GM12874 (cell line): ENCODE results near the gene HCFC1R1.

ENCODE experiments used
- CTCF ChIP-seq: IDR thresholded peaks from 2 replicates; pipeline ENCODE4 v1.5.1; 2011; ENCODE audit warnings: low read depth, mild to moderate bottlenecking, control low read depth, low read length, moderate library complexity; ENCODE audit not compliant: insufficient read depth

Gene HCFC1R1

DNA sequence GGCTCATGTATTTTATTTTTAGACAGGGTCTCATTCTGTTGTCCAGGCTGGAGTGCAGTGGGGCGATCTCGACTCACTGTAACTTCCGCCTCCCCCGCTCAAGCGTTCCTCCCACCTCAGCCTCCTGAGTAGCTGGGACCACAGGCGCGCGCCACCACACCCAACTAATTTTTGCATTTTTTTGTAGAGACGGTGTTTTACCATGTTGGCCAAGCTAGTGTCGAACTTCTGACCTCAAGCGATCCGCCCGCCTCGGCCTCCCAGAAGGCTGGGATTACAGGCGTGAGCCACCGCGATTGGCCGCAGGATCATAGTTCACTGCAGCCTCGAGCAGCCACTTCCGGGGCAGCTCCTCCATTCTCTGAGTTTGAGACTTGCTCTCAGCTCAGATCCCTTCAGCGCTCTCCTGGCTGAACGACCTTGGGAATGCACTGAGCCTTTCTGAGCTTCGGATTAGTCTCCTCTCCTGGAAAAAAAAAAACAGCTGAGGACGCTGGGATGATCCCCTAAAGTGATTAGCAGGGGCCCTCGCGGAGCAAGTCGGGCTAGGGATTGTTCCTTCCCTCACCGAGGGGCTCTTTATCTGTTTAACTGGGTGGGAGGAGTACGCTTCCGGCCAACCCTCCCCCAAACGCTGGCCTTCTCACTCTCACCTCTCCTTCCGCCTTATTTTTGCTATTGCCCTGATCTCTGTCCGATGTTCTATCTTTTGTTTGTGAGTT is 42.4 kb downstream of the HCFC1R1 start:
- TF ChIP-seq CTCF = no peak

DNA sequence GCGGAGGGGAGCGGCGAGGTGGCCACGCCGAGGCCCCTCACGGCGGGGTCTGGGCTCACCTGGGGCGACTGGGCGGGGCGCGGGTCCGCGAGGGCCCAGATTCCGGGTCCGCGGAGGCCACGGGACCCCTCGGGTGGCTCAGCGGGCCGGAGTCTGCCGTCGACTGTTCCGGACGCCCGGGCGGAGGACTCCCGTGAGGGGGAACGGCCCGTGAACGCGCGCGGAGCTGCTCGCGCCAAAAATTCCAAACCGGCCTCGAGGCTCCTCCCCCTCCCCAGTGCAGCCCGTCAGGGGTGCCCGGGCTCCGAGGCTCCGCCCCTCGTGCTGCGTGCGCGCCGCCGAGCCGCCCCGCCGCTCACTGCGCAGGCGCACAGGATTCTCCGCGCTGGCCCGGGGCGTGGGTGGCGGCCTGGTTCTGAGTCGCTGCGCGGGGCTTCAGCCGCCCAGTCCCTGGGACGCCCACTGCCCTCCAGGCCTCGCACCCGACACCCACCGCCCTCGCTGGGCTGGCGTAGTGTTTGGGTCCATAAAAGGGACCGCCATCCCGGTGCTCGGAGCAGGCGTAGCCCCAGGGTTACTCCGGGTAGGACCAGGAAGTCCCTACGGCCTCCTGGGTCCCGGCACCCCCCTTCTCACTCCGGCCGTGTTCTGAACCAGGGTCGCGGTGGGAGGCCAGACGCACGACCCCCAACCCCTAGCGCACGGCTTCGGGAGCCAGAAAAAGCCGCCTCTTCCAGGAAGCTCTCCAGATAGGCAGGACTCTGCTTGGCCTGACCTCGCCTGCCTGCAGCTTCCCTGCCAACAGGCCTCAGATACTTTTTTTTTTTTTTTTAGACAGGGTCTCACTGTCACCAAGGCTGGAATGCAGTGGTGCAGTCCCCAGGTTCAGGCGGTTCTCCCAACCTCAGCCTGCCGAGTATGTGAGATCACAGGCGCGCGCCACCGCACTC is 43.2 kb downstream of the HCFC1R1 start, which contains the start of gene PKMYT1:
Gene PKMYT1, minus strand, starts transcription at position 220 of the 950 bp plus-strand sequence. CDS start 789 bp downstream, outside the sequence.
- no peak for TF ChIP-seq CTCF

GRCh38 chr16:2979669-2980226 is 44.0 kb downstream of the HCFC1R1 start:
- TF ChIP-seq CTCF = no peak

DNA sequence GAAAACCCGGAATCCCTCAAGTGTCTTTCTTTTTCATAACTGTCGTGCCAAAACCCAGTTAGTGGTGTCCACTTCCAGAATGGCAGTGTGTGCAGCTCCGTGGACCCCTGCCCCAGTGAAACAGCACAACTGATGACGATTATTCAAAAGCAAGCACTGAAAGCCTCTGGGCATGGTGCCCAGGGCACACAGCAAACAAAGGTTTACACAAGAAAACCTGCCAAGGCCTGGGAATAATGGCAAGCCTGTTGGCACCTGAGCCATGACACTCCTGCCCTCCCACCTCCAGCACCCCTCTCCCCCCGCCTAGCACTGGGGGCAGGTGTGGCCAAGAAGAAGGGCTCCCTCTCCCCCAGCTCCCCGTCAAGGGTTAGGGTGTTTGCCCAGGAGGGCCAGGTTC is 46.3 kb downstream of the HCFC1R1 start:
- TF ChIP-seq CTCF = no peak

- no peak for TF ChIP-seq CTCF
Measured at GRCh38 chr16:2976673-2977072, 47.1 kb downstream of the HCFC1R1 start.

DNA sequence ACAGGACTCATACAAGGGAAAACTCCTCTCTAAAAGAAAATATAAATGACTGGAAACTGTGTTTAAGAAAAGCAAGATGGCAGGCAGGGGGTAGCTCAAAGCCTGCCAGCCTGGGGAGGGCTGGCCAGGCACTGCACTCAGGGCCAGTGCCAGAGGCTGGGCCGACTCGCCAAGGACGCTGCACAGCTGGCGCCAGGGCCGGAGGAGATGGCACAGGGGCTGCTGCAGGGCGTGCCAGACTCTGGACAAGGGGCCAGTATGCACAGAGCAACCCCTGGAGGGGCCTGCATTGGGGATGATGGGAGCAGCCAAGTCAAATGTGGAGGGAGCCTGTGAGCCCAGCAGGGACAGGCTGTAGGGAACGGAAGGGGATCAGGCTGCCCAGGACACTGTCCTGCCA is 47.5 kb downstream of the HCFC1R1 start:
- TF ChIP-seq CTCF = no peak
